ENCODE results near the gene USP36.

DNA sequence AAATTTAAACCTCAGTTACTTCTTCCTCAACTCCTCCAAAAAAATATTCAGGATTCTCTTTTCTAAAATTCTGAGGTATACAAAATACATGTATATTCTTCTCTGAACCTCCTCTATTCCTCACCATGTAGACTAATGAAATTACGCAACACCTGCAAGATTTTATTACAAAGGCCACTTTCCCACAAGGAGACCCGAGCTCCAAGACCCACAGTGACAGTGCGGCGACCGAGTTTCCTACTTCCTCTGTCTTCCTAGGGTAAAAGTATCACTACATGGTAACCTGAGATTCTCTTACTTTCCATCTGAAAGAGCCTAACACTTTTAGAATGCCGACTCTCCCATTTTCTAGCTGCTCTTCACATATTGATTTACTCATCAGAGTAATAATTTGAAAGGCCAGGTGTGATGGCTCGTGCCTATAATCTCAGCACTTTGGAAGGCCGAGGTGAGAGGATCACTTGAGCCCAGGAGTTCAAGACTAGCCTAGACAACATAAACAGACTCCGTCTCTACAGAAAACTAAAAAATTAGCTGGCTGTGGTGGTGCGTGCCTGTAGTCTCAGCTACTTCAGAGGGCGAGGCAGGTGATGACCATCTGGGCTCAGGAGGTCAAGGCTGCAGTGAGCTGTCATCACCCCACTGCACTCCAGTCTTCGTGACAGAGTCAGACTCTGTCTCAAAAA, 94.2 kb downstream of the USP36 start:
- no peak for TF ChIP-seq CTCF (conservative IDR thresholded peaks at IDR 0.05; ENCODE audit: low read length)
- TF ChIP-seq EZH2phosphoT487 (IDR thresholded peaks at IDR 0.05; ENCODE audit: borderline replicate concordance), result no peak

Measured in Loucy (cell line).